K562 (cell line): Measurements from ENCODE around the gene COMMD4. TPM values are rescaled to one million over a fixed set of nuclear protein-coding genes. Genes with fewer than 3 reads are reported as not detected.

Source experiments
- ATAC-seq: fragments of 200-7000 bp; cut with Tn5 transposase; 3 replicates; pipeline ENCODE4 v1.9.1; 2020; ENCODE audit warnings: moderate library complexity
- BruUV-seq: library from RNA; stranded (reverse); fragments of 400-500 nt; replicated peaks from 2 replicates; lab custom pipeline; 2021; lab: Mats Ljungman, UMichigan
- CTCF ChIA-PET: fragments of 300-600 bp; formaldehyde crosslinking; extraction: SDS; loops from one replicate; lab custom pipeline; 2021; ENCODE audit warnings: low intra/inter-chr PET ratio; lab: Yijun Ruan, JAX
- POLR2A ChIA-PET: fragments of 300-600, 350-650 bp; sonication (Branson Sonifier 250); formaldehyde crosslinking; extraction: SDS; loops from one replicate; lab custom pipeline; 2021; ENCODE audit warnings: antibody characterized with exemption, inconsistent platforms; lab: Yijun Ruan, JAX
- DNase-seq, 4 experiments: peaks; one replicate each; pipeline versions ENCODE4 v3.0.0 to v3.0.0-alpha.2; 2011 to 2018; ENCODE audit warnings: low spot score in 3 of 4, mixed read lengths in 3 of 4; ENCODE audit errors: extremely low read depth in 1 of 4
- FAIRE-seq: peaks from 2 replicates; lab custom pipeline; 2011; peaks lifted over from hg19 to GRCh38; lab: Jason Lieb, UNC
- H2AFZ ChIP-seq: 2 replicates; pipeline ENCODE4 v1.6.0; 2011; ENCODE audit warnings: low read depth, low read length, control low read depth, inconsistent platforms
- H3K27ac ChIP-seq: fragments of 200-600 bp; 3 replicates; pipeline ENCODE4 v1.8.0; 2011; ENCODE audit warnings: low read depth, mild to moderate bottlenecking, control low read depth, inconsistent platforms, low read length, moderate library complexity, mixed read lengths; ENCODE audit errors: extremely low read depth
- H3K27me3 ChIP-seq, 2 experiments: fragments of 300-600 bp in 1 of 2; 2 replicates in 1 of 2; 3 replicates in 1 of 2; pipeline versions ENCODE4 v1.6.0 to v1.8.0; 2011; ENCODE audit warnings: inconsistent platforms in 2 of 2, low read length in 2 of 2, mild to moderate bottlenecking in 1 of 2, mixed read lengths in 1 of 2, moderate library complexity in 1 of 2; ENCODE audit not compliant: control insufficient read depth in 2 of 2, insufficient read depth in 2 of 2
- H3K36me3 ChIP-seq: fragments of 300-600 bp; 3 replicates; pipeline ENCODE4 v1.8.0; 2011; ENCODE audit warnings: mild to moderate bottlenecking, low read length, inconsistent platforms; ENCODE audit not compliant: control insufficient read depth, insufficient read depth
- H3K4me1 ChIP-seq, 2 experiments: fragments of 200-600 bp in 1 of 2; replicated peaks in 1 of 2; 2 replicates in 1 of 2; 3 replicates in 1 of 2; pipeline versions ENCODE4 v1.5.1 to v1.8.0; 2011; ENCODE audit warnings: inconsistent platforms in 2 of 2, low read length in 2 of 2, mild to moderate bottlenecking in 1 of 2, mixed read lengths in 1 of 2, moderate library complexity in 1 of 2; ENCODE audit not compliant: control insufficient read depth in 2 of 2, insufficient read depth in 2 of 2
- H3K4me2 ChIP-seq: 2 replicates; pipeline ENCODE4 v1.6.1; 2011; ENCODE audit warnings: low read length, control low read depth, inconsistent platforms, mixed read lengths; ENCODE audit not compliant: insufficient read depth
- H3K4me3 ChIP-seq: fragments of 200-600 bp; sonication (generic), shearing (Covaris generic); 2 replicates; pipeline ENCODE4 v1.5.1; 2016; ENCODE audit warnings: control low read depth, inconsistent platforms
- H3K79me2 ChIP-seq: fragments of 200-600 bp; 3 replicates; pipeline ENCODE4 v1.8.0; 2011; ENCODE audit warnings: low read length, inconsistent platforms; ENCODE audit not compliant: control insufficient read depth, insufficient read depth
- H3K9ac ChIP-seq, 2 experiments: 2 replicates each; pipeline versions ENCODE4 v1.6.0 to v1.6.1; 2011; ENCODE audit warnings: low read depth in 2 of 2, low read length in 2 of 2, control low read depth in 1 of 2, inconsistent platforms in 1 of 2, mild to moderate bottlenecking in 1 of 2, mixed read lengths in 1 of 2; ENCODE audit not compliant: insufficient read depth in 1 of 2
- H3K9me1 ChIP-seq: one replicate; pipeline ENCODE4 v1.6.0; 2011; ENCODE audit warnings: inconsistent platforms, mild to moderate bottlenecking, low read length, moderate library complexity; ENCODE audit not compliant: control insufficient read depth, insufficient read depth
- H3K9me3 ChIP-seq: replicated peaks from 2 replicates; pipeline ENCODE4 v1.5.1; 2011; ENCODE audit warnings: low read depth, low read length, inconsistent platforms; ENCODE audit not compliant: control insufficient read depth, insufficient read depth
- H4K20me1 ChIP-seq: replicated peaks from 2 replicates; pipeline ENCODE4 v1.6.1; 2011; ENCODE audit warnings: low read length, inconsistent platforms, mixed read lengths; ENCODE audit not compliant: control insufficient read depth, insufficient read depth
- CEBPB ChIP-seq: fragments of 450-650 bp; IDR thresholded peaks from 2 replicates; pipeline ENCODE4 v1.6.1; 2016; ENCODE audit warnings: missing genetic modification characterization, missing compliant biosample characterization
- ESRRA ChIP-seq: fragments of 450-650 bp; IDR thresholded peaks from 2 replicates; pipeline ENCODE4 v1.6.1; 2014; ENCODE audit warnings: low read depth, mild to moderate bottlenecking, moderate library complexity, borderline replicate concordance
- POLR2G ChIP-seq: fragments of 200-400 bp; formaldehyde crosslinking; IDR thresholded peaks from 2 replicates; pipeline ENCODE4 v1.6.1; 2017; ENCODE audit warnings: low read depth, mild to moderate bottlenecking, antibody characterized with exemption, low read length, moderate library complexity
- TBL1XR1 ChIP-seq, 2 experiments: IDR thresholded peaks; 2 replicates each; pipeline ENCODE4 v1.6.1; 2012; ENCODE audit warnings: improper control_type of control experiment in 2 of 2, low read length in 2 of 2, mild to moderate bottlenecking in 1 of 2
- WGBS: fragments of 100-300 bp; shearing (Covaris generic); methylation state at CpG from one replicate; pipeline ENCODE4 v1.1.6; 2016; ENCODE audit warnings: low coverage, mixed read lengths; ENCODE audit not compliant: insufficient coverage; ENCODE audit errors: missing lambda C conversion rate; 5-methylcytosine and 5-hydroxymethylcytosine counted together
- in situ Hi-C: fragments of 300-500 bp; cut with MboI; formaldehyde crosslinking; loops from 4 replicates; pipeline ENCODE4 v1.15.0; 2018; ENCODE audit warnings: inconsistent platforms, mixed read lengths
- intact Hi-C: fragments of 100-400 bp; cut with micrococcal nuclease; formaldehyde crosslinking; loops from 2 replicates; pipeline ENCODE4 v1.14.2; 2022
- polyA plus RNA-seq, 8 experiments: library from polyadenylated mRNA; depleted of rRNA in 4 of 8; stranded (reverse) in 5 of 8; unstranded in 3 of 8; fragments of >200 nt; fragmentation: Nextera tagmentation in 2 of 8; fragmentation: Illumina TruSeq in 1 of 8; extraction: Ambion mirVana in 2 of 8; extraction: Trizol in 1 of 8; gene quantifications; 2 replicates each; pipeline versions ENCODE4 v1.2.1 to v1.2.3, GENCODE V29; 2011 to 2014; ENCODE audit warnings: inconsistent platforms in 1 of 8, missing spikeins in 1 of 8
- total RNA-seq, 7 experiments: library from RNA; depleted of rRNA in 6 of 7; stranded (reverse); fragments of >200 nt in 6 of 7; fragmentation: Illumina TruSeq in 2 of 7; extraction: Trizol in 2 of 7; gene quantifications; 2 replicates each; pipeline versions ENCODE4 v1.2.1 to v1.2.3, GENCODE V29; 2011 to 2021; ENCODE audit warnings: low replicate concordance in 1 of 7

Gene COMMD4
- total and polyA plus RNA-seq, 9 of the 15 experiments (the other 6 are each of a cell fraction or from before 2014, with no cell fraction given) = 20.4 to 140 (median 63.9) TPM

DNA sequence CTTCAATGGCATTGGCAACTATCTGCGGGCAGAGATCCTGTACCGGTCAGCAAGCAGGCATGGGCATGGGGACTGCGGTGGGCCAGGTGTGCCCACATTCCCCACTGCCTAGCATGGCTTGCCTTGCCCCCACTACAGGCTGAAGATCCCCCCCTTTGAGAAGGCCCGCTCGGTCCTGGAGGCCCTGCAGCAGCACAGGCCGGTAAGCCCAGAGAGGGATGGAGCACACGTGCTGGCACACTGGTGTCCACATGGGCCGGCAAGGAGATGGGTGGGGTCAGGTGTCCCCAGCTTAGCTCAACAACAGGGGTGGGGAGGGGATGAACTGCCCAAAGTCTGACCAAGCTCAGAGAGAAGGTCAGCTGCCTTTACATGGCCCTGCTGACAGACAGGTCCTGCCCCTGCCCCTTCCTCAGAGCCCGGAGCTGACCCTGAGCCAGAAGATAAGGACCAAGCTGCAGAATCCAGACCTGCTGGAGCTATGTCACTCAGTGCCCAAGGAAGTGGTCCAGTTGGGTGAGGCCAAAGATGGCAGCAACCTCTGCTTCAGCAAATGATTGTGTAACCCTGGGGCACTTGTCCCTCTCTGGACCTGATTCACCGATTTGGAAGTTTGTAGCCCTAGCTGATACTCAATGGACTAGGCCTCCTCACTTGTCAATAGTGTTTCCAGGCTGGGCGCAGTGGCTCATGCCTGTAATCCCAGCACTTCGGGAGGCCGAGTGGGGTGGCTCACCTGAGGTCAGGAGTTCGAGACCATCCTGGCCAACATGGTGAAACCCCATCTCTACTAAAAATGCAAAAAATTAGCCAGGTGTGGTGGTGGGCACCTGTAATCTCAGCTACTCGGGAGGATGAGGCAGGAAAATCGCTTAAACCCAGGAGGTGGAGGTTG, 16.6 kb downstream of the COMMD4 start:
- Histone ChIP-seq H3K9me1 (no peaks in the 10 kb centered on the region), H3K36me3 (peaks cover 19% of the 10 kb centered on the region; the same call in 1 of the 3 replicates), H3K79me2 (no peaks in the 10 kb centered on the region), H4K20me1 (no peaks in the 10 kb centered on the region), H3K27me3 (no peaks in the 10 kb centered on the region), H3K4me1 (peaks cover 0 to 24% of the 10 kb centered on the region in 2 experiments; a peak in 3 of 5 replicates), H3K4me3 (no peak overlapping the region), H3K9ac (0 out of 4 replicates have a peak overlapping the region, but pooled peaks of 1 of the 2 experiments have one; percentile 3), H2AFZ (no peak overlapping the region), H3K9me3 (no peaks in the 10 kb centered on the region), H3K4me2 (no peak overlapping the region), H3K27ac (no peak overlapping the region)
- no TSS peak for BruUV-seq
- 79% methylated on average over 16 of the region's 16 CpGs for WGBS
- intact Hi-C loops (no loop called here), in situ Hi-C loops (no loop called here)
- ATAC-seq (no peak), FAIRE-seq (no peak), DNase-seq (no peak)
- ChIA-PET POLR2A (interaction anchor here (0.9 to 3.9 kb wide), 3 partner anchors 13 to 17 kb away, joined by 3 to 36 read pairs (median 4); partner anchors contain the start of genes COMMD4 and MAN2C1), CTCF (no interaction called here)
- TF ChIP-seq POLR2G = peak; percentile 55
- 0 out of 2 replicates have a peak, but pooled peaks have one; percentile 34 for TF ChIP-seq CEBPB
- TF ChIP-seq ESRRA = no peak
- TF ChIP-seq TBL1XR1 (IDR thresholded peaks at IDR 0.05; ENCODE audit: low read length in 2 of 2) = no peak
